NB4 (cell line): ENCODE measurements around the gene GUCY1A1.

Experiments
- CTCF ChIP-seq: IDR thresholded peaks from one replicate; pipeline ENCODE4 v1.5.1; 2012; ENCODE audit warnings: low read depth, low read length
- POLR2A ChIP-seq: IDR thresholded peaks from 2 replicates; pipeline ENCODE4 v1.6.1; 2011; ENCODE audit warnings: mild to moderate bottlenecking; ENCODE audit not compliant: insufficient read length; ENCODE audit errors: extremely low read depth

- no peak for TF ChIP-seq CTCF
- TF ChIP-seq POLR2A, result no peak
Observed at GRCh38 chr4:155765149-155765548, 98.5 kb downstream of the GUCY1A1 start.
